Measurements from ENCODE around the gene BACH2.
"Not testable (repeated sequence)": the region's sequence is repeated elsewhere in the genome, so short reads cannot be mapped to it uniquely, and the experiment has no call there.

- TF ChIP-seq EZH2phosphoT487 (IDR thresholded peaks at IDR 0.05; ENCODE audit: borderline replicate concordance); EZH2 (IDR thresholded peaks at IDR 0.05); POLR2AphosphoS5 (IDR thresholded peaks at IDR 0.05; ENCODE audit: low read depth, low read length); CEBPB (IDR thresholded peaks at IDR 0.05; ENCODE audit: low read depth): not testable (repeated sequence)
- TF ChIP-seq, protein P1, sequence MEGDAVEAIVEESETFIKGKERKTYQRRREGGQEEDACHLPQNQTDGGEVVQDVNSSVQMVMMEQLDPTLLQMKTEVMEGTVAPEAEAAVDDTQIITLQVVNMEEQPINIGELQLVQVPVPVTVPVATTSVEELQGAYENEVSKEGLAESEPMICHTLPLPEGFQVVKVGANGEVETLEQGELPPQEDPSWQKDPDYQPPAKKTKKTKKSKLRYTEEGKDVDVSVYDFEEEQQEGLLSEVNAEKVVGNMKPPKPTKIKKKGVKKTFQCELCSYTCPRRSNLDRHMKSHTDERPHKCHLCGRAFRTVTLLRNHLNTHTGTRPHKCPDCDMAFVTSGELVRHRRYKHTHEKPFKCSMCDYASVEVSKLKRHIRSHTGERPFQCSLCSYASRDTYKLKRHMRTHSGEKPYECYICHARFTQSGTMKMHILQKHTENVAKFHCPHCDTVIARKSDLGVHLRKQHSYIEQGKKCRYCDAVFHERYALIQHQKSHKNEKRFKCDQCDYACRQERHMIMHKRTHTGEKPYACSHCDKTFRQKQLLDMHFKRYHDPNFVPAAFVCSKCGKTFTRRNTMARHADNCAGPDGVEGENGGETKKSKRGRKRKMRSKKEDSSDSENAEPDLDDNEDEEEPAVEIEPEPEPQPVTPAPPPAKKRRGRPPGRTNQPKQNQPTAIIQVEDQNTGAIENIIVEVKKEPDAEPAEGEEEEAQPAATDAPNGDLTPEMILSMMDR (IDR thresholded peaks at IDR 0.05 in 2 of 3, conservative IDR thresholded peaks at IDR 0.05 in 1 of 3; ENCODE audit: borderline replicate concordance in 1 of 3, insufficient read depth in 1 of 3, low read depth in 2 of 3, low read length in 2 of 3), result not testable (repeated sequence)
Measured at GRCh38 chr6:90032489-90033212, 264.0 kb downstream of the BACH2 start.

All from HCT116 (cell line).